ENCODE data around the gene DNASE1L2.

Gene DNASE1L2

GRCh38 chr16:2223942-2224486 is 12.2 kb upstream of the DNASE1L2 start:
- DNase-seq (ENCODE audit: low read depth) = peak; percentile 54

GRCh38 chr16:2226245-2226793 is 9.9 kb upstream of the DNASE1L2 start:
- no peak for DNase-seq (ENCODE audit: low read depth)

- DNase-seq (ENCODE audit: low read depth) = no peak
Observed at GRCh38 chr16:2226918-2227317, 9.3 kb upstream of the DNASE1L2 start.

- no peak for DNase-seq (ENCODE audit: low read depth)
Observed at GRCh38 chr16:2228161-2228824, 8.0 kb upstream of the DNASE1L2 start.

- no peak for DNase-seq (ENCODE audit: low read depth)
Observed at GRCh38 chr16:2229091-2229490, 7.2 kb upstream of the DNASE1L2 start.

GRCh38 chr16:2229632-2230250 is 6.5 kb upstream of the DNASE1L2 start:
- DNase-seq (ENCODE audit: low read depth) = no peak

DNA sequence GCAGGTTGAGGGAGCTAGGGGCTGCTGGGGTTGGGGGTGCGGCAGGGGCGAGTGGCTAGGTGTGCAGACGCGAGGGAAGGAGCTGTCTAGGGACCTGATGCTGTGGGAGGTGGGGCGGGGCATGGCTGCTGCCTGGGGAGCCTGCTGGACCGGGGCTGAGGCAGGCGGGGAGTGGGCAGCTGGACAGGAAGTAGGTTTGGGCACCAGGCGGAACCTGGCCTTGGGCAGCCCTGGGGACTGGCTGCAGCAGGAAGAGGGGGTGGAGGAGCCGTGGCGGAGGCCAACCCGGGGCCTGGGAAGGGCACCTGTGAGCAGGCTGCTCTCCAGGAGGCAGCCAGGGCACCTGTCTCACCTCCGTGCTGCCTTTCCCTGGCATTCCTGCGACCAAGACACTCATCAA is 5.9 kb upstream of the DNASE1L2 start:
- DNase-seq (ENCODE audit: low read depth) = no peak

GRCh38 chr16:2231016-2231931 is 5.0 kb upstream of the DNASE1L2 start:
- no peak for DNase-seq (ENCODE audit: low read depth)

DNA sequence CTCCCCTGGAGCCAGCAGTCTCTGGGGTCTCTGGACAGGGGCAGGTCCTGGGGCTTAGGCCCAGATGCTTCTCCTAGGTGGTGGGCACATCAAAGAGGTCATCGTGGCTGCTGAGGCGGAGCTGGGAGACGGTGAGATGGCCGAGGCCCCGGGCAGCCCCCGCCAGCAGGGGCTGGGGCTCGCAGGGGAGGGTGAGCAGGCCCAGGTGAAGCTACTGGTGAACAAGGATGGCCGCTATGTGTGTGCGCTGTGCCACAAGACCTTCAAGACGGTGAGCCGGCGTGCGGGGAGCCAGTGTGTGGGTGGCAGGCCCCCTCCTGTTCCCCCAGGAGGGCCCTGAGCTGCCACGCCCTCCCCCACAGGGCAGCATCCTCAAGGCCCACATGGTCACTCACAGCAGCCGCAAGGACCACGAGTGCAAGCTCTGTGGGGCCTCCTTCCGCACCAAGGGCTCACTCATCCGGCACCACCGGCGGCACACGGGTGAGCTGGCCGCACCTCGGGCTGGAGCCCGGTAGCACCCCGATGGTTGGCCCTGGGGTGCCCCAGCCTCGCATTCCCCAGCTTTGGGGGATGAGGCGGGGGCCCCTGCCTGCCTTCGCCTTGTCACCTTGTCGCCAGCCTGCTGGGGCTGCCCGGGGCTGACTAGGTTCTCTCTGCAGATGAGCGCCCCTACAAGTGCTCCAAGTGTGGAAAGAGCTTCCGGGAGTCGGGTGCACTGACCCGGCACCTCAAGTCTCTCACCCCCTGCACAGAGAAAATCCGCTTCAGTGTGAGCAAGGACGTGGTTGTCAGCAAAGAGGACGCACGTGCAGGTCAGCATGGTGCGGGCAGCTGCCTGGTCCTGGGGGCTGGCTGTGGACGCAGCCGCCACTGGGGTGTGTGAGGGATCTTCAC is 3.9 kb upstream of the DNASE1L2 start:
- no peak for DNase-seq (ENCODE audit: low read depth)

DNA sequence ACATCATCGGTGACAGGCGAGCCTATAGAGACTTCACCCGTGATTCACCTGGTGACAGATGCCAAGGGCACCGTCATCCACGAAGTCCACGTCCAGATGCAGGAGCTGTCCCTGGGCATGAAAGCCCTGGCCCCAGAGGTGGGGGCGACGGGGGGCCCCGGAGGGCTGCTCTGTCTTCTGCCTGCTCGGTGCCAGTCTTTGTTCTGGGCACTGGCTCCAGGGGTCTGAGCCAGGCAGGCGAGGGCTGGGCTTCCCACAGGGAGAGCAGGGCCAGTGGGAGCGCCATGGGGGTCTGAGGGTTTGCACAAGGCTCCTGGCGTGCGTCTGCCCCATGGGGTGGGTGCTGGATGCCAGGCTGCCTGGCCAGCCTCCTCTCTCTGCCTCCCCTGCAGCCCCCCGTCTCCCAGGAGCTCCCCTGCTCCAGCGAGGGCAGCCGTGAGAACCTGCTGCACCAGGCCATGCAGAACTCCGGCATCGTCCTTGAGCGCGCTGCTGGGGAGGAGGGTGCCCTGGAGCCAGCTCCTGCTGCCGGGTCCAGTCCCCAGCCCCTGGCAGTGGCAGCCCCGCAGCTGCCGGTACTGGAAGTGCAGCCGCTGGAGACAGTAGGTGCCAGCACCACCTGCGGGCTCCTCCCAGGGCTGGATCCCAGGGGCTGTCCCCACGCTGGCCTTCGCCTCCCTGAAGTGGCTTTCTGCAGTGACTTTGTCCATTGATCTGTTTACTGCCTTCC is 3.0 kb upstream of the DNASE1L2 start:
- no peak for DNase-seq (ENCODE audit: low read depth)

DNA sequence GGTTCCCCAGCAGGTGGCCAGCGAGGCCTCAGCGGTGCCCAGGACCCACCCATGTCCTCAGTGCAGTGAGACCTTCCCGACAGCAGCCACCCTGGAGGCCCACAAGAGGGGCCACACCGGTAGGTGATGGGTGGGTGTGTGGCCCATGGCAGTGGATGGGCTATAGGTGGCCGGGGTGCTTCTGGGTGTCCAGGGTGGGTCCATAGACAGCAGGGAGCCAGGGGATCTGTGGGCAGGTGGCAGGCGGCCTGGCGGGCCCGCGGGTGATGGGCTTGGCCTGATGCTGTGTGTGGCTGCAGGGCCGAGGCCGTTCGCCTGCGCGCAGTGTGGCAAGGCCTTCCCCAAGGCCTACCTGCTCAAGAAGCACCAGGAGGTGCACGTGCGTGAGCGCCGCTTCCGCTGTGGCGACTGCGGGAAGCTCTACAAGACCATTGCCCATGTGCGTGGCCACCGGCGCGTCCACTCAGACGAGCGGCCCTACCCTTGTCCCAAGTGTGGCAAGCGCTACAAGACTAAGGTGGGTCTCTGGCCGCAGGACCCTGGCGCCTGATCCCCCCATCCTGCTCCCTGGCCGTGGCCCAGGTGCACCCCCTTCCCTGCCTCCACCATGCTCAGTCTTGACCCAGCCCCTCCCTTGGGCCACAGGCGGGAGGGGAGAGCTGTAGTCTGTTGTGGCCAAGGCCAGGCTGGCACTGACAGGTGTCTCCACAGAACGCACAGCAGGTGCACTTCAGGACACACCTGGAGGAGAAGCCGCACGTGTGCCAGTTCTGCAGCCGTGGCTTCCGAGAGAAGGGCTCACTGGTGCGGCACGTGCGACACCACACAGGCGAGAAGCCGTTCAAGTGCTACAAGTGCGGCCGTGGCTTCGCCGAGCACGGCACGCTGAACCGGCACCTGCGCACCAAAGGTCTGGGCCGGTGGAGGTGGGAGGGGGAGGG is 2.1 kb upstream of the DNASE1L2 start:
- no peak for DNase-seq (ENCODE audit: low read depth)

GRCh38 chr16:2234813-2235170 is 1.5 kb upstream of the DNASE1L2 start:
- no peak for DNase-seq (ENCODE audit: low read depth)

DNA sequence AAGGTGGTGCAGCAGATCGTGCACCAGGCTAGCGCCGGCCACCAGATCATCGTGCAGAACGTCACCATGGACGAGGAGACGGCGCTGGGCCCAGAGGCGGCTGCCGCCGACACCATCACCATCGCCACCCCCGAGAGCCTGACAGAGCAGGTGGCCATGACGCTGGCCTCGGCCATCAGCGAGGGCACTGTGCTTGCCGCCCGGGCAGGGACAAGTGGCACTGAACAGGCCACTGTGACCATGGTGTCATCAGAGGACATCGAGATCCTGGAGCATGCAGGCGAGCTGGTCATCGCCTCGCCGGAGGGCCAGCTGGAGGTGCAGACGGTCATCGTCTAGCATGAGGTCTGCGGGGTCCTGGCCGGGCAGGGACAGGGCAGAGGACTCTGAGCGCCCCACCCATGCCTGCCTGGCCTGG is 1.0 kb upstream of the DNASE1L2 start:
- no peak for DNase-seq (ENCODE audit: low read depth)

DNA sequence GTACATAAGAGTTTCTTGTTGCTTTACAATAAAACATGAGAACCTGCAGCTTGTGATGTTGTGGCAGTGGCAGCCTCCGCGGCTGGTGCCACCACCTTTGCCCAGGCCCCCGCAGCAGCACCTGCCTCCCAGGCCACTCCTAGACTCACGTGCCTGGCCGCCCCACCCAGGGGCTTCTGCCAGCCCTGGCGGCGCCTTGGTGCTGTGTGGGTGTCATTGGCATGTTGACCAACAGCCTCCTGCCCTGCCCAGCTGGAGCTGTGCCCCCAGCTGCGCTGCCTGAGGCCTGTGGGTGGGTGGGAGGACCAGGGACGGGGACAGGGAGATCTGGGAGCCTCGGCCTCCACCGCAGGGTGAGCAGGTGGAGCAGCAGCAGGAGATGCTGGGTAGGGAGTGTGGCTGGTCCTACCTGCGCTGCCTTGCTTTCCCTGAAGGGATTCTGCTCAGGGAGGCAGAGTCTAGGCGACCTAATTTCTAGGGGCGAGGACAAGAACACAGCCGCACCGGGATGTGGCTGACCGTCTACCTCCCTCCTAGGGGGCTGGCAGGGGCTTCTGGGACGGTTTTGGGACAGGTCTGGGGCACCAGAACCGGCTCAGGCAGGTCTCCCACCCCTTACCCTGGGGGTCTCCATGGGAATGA is 428 bp upstream of the DNASE1L2 start:
- DNase-seq (ENCODE audit: low read depth) = no peak

GRCh38 chr16:2237102-2237482 is 848 bp downstream of the DNASE1L2 start:
- no peak for DNase-seq (ENCODE audit: low read depth)

DNA sequence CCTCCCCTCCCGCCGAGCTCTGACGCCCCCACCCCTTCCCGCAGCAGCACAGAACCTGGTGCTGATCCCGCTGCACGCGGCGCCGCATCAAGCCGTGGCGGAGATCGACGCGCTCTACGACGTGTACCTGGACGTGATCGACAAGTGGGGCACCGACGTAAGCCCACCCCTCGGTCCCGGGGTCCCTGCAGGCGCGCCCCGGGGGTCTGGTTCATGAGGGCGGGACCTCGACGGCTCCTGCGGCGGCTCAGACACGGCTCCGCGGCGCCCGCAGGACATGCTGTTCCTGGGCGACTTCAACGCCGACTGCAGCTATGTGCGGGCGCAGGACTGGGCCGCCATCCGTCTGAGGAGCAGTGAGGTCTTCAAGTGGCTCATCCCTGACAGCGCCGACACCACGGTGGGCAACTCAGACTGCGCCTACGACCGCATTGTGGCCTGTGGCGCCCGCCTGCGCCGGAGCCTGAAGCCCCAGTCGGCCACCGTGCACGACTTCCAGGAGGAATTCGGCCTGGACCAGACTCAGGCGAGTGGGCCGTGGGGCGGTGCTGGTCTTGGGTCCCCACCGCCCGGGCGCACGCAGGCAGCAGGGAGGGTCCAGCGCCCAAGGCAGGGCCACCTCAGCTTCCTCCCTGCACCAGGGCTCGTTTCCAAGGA is 1.4 kb downstream of the DNASE1L2 start:
- no peak for DNase-seq (ENCODE audit: low read depth)

DNA sequence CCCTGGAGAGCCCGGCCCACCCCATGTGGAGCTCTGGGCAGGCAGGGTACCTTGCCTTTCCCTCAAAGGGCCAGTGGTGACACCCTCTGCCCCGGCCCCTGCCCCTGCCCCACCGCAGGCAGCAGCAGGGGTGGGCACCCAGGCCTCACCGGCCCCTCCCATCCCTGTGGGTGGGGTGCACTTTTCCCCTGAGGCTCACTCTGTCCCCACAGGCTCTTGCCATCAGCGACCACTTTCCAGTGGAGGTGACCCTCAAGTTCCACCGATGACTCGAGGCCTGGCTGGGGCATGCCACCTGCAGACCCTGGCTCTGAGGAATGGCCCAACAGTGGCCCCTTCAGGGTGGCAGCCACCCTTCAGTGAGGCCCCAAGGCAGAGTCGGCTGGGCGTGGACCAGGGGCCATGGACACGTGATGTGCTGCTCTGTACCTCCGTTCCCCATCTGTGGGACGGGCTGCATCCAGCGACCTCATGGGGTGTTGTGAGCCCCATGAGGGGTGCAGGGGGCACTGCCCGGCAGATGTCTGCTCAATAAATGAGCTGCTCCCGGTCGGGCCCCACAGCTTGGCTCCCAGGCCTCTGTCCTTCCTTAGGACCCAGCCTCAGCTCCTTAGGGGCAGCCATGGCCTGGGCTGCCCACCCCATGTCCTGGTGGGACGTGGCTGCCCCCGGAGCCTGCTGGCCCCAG is 2.0 kb downstream of the DNASE1L2 start:
- DNase-seq (ENCODE audit: low read depth) = no peak
